ENCODE data around the gene TGM2.

DNA sequence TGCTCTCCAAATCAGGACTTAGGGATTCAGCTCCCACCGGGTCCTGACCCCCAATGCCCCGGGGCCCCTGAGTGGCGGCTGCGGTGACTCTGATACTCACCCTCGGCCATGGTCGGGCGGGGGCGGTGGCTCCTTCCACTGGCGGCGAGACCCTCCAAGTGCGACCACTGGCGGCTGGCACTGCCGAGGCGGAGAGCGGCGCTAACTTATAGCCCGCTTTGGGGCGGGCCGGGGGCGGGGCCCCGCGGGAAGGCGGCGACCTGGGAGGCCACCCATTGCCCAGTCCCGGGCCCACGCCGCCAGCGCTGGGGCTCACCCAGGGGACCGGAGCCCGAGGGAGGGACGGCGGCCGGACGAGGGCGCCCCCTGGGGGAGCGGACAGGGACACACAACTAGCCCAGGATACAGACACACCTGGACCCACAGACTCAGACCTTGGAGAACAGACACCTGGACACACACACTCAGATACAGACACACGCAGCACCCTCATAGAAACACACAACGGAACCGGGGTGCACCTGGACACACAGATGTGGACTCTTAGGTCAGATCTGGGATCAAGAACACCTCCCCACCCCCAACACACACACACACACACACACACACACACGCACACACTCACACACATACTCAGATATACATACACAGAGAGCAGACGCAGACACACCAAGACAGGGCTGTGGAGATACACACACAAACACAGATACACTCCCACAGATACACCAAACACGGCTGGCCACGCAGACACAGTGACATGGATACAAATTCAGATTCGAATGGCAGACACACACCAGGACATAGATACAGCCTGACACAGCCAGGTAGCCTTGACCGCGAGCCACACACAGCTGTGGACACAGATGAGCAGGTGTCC is at the start of gene TGM2:
- TF ChIP-seq GATA3 (IDR thresholded peaks at IDR 0.05; ENCODE audit: low read depth, low read length) = no peak
- no peak for TF ChIP-seq GATA2 (IDR thresholded peaks at IDR 0.05; ENCODE audit: low read depth, low read length)
